H9 (cell line): Measurements from ENCODE around the gene FGF11. TPM values are rescaled to one million over a fixed set of nuclear protein-coding genes. Genes with fewer than 3 reads are reported as not detected.

ENCODE experiments used
- DNase-seq: peaks from one replicate; pipeline ENCODE4 v3.0.0-alpha.2; 2017
- H2AFZ ChIP-seq: one replicate; pipeline ENCODE4 v1.6.1; 2013; ENCODE audit warnings: mild to moderate bottlenecking, low read length, control low read depth, moderate library complexity
- H2AK5ac ChIP-seq: 2 replicates; pipeline ENCODE4 v1.6.1; 2013; ENCODE audit warnings: low read length, control low read depth, mixed read lengths; ENCODE audit not compliant: insufficient read length
- H2BK120ac ChIP-seq: one replicate; pipeline ENCODE4 v1.6.1; 2013; ENCODE audit warnings: low read depth, mild to moderate bottlenecking, low read length, control low read depth, inconsistent platforms; ENCODE audit not compliant: poor library complexity, severe bottlenecking
- H2BK12ac ChIP-seq: 2 replicates; pipeline ENCODE4 v1.6.1; 2013; ENCODE audit warnings: low read length, control low read depth, mixed read lengths, low read depth; ENCODE audit not compliant: insufficient read length
- H2BK15ac ChIP-seq: 2 replicates; pipeline ENCODE4 v1.6.1; 2013; ENCODE audit warnings: low read depth, low read length, control low read depth
- H2BK20ac ChIP-seq: one replicate; pipeline ENCODE4 v1.6.1; 2013; ENCODE audit warnings: low read depth, mild to moderate bottlenecking, low read length, control low read depth, inconsistent platforms; ENCODE audit not compliant: poor library complexity, severe bottlenecking
- H2BK5ac ChIP-seq: 2 replicates; pipeline ENCODE4 v1.6.1; 2013; ENCODE audit warnings: low read length, control low read depth, mixed read lengths; ENCODE audit not compliant: insufficient read length
- H3K14ac ChIP-seq: 2 replicates; pipeline ENCODE4 v1.6.1; 2013; ENCODE audit warnings: low read length, control low read depth; ENCODE audit not compliant: insufficient read depth
- H3K18ac ChIP-seq: 2 replicates; pipeline ENCODE4 v1.6.1; 2013; ENCODE audit warnings: low read depth, mild to moderate bottlenecking, mixed read lengths, low read length, control low read depth; ENCODE audit not compliant: insufficient read length
- H3K23ac ChIP-seq: 2 replicates; pipeline ENCODE4 v1.6.1; 2013; ENCODE audit warnings: low read length, control low read depth, mixed read lengths, low read depth; ENCODE audit not compliant: insufficient read length
- H3K23me2 ChIP-seq: 2 replicates; pipeline ENCODE4 v1.6.1; 2013; ENCODE audit warnings: low read depth, mild to moderate bottlenecking, mixed read lengths, low read length, control low read depth; ENCODE audit not compliant: insufficient read length, poor library complexity, severe bottlenecking
- H3K27ac ChIP-seq: 2 replicates; pipeline ENCODE4 v1.5.1; 2013; ENCODE audit warnings: low read length, control low read depth, mixed read lengths, low read depth; ENCODE audit not compliant: insufficient read length
- H3K27me3 ChIP-seq: 2 replicates; pipeline ENCODE4 v1.6.1; 2013; ENCODE audit warnings: low read length, control low read depth, inconsistent platforms; ENCODE audit not compliant: insufficient read depth
- H3K4ac ChIP-seq: 2 replicates; pipeline ENCODE4 v1.6.1; 2013; ENCODE audit warnings: low read depth, mild to moderate bottlenecking, control low read depth, inconsistent platforms, low read length, moderate library complexity
- H3K4me1 ChIP-seq: 2 replicates; pipeline ENCODE4 v1.6.1; 2013; ENCODE audit warnings: low read length, control low read depth, inconsistent platforms; ENCODE audit not compliant: insufficient read depth
- H3K4me2 ChIP-seq: 2 replicates; pipeline ENCODE4 v1.6.1; 2013; ENCODE audit warnings: low read length, control low read depth, mixed read lengths; ENCODE audit not compliant: insufficient read length, insufficient read depth
- H3K56ac ChIP-seq: 2 replicates; pipeline ENCODE4 v1.6.1; 2013; ENCODE audit warnings: low read depth, mild to moderate bottlenecking, mixed read lengths, low read length, control low read depth; ENCODE audit not compliant: insufficient read length
- H3K79me1 ChIP-seq: 2 replicates; pipeline ENCODE4 v1.6.1; 2013; ENCODE audit warnings: low read depth, mild to moderate bottlenecking, moderate library complexity, low read length, control low read depth, inconsistent platforms; ENCODE audit not compliant: insufficient read depth, poor library complexity, severe bottlenecking
- H3K79me2 ChIP-seq: 2 replicates; pipeline ENCODE4 v1.6.1; 2013; ENCODE audit warnings: low read length, control low read depth, inconsistent platforms; ENCODE audit not compliant: insufficient read depth
- H3K9ac ChIP-seq: 2 replicates; pipeline ENCODE4 v1.6.1; 2013; ENCODE audit warnings: low read length, control low read depth, mixed read lengths; ENCODE audit not compliant: insufficient read length; ENCODE audit errors: extremely low read depth
- H3K9me3 ChIP-seq: one replicate; pipeline ENCODE4 v1.6.1; 2013; ENCODE audit warnings: low read depth, low read length, inconsistent platforms; ENCODE audit not compliant: control insufficient read depth
- H3T11ph ChIP-seq: one replicate; pipeline ENCODE4 v1.6.1; 2013; ENCODE audit warnings: mild to moderate bottlenecking, low read length, control low read depth, inconsistent platforms
- H4K20me1 ChIP-seq: one replicate; pipeline ENCODE4 v1.6.1; 2013; ENCODE audit not compliant: control insufficient read depth, insufficient read length, insufficient read depth
- H4K5ac ChIP-seq: 2 replicates; pipeline ENCODE4 v1.6.1; 2013; ENCODE audit warnings: low read depth, mild to moderate bottlenecking, mixed read lengths, low read length, control low read depth; ENCODE audit not compliant: insufficient read length
- H4K8ac ChIP-seq: replicated peaks from 2 replicates; pipeline ENCODE4 v1.6.1; 2013; ENCODE audit warnings: low read length, control low read depth, mixed read lengths, low read depth; ENCODE audit not compliant: insufficient read length
- H4K91ac ChIP-seq: 2 replicates; pipeline ENCODE4 v1.6.1; 2013; ENCODE audit warnings: low read depth, mild to moderate bottlenecking, moderate library complexity, mixed read lengths, low read length, control low read depth; ENCODE audit not compliant: insufficient read length
- H3K27ac Mint-ChIP-seq, 3 experiments: 2 replicates in 2 of 3; 3 replicates in 1 of 3; pipeline ENCODE4 v1.8.0; 2020 to 2021; ENCODE audit warnings: mixed read lengths in 3 of 3, mild to moderate bottlenecking in 1 of 3, moderate library complexity in 1 of 3
- H3K27me3 Mint-ChIP-seq: 2 replicates; pipeline ENCODE4 v1.8.0; 2021; ENCODE audit warnings: low read depth, mild to moderate bottlenecking, moderate library complexity, mixed read lengths
- H3K36me3 Mint-ChIP-seq, 3 experiments: 2 replicates in 2 of 3; 3 replicates in 1 of 3; pipeline ENCODE4 v1.8.0; 2020 to 2021; ENCODE audit warnings: low read depth in 3 of 3, mixed read lengths in 3 of 3; ENCODE audit not compliant: insufficient read depth in 1 of 3
- H3K4me1 Mint-ChIP-seq, 2 experiments: 2 replicates each; pipeline ENCODE4 v1.8.0; 2020; ENCODE audit warnings: mixed read lengths in 2 of 2
- H3K4me3 Mint-ChIP-seq, 2 experiments: 2 replicates in 1 of 2; 3 replicates in 1 of 2; pipeline ENCODE4 v1.8.0; 2020 to 2021; ENCODE audit warnings: mild to moderate bottlenecking in 2 of 2, mixed read lengths in 2 of 2, moderate library complexity in 1 of 2
- H3K9me3 Mint-ChIP-seq, 2 experiments: 2 replicates in 1 of 2; 3 replicates in 1 of 2; pipeline ENCODE4 v1.8.0; 2020; ENCODE audit warnings: mild to moderate bottlenecking in 2 of 2, mixed read lengths in 2 of 2, moderate library complexity in 1 of 2
- CTCF ChIP-seq: fragments of 200-600 bp; sonication (generic); conservative IDR thresholded peaks from 3 replicates; pipeline ENCODE4 v1.8.0; 2021; ENCODE audit warnings: antibody characterized with exemption, mild to moderate bottlenecking
- WGBS: extraction: QIAGEN DNeasy Blood & Tissue Kit; methylation state at CpG from one replicate; pipeline ENCODE4 v1.1.7; 2013; ENCODE audit warnings: missing lambda C conversion rate, low lambda C conversion rate, mixed read lengths; ENCODE audit not compliant: insufficient read length; ENCODE audit errors: extremely low coverage; 5-methylcytosine and 5-hydroxymethylcytosine counted together
- total RNA-seq: library from RNA; stranded (reverse); gene quantifications from 2 replicates; pipeline ENCODE4 v1.2.1, GENCODE V29; 2021

Gene FGF11
- total RNA-seq, 1 experiment from 2014 or later = 15.2 TPM

DNA sequence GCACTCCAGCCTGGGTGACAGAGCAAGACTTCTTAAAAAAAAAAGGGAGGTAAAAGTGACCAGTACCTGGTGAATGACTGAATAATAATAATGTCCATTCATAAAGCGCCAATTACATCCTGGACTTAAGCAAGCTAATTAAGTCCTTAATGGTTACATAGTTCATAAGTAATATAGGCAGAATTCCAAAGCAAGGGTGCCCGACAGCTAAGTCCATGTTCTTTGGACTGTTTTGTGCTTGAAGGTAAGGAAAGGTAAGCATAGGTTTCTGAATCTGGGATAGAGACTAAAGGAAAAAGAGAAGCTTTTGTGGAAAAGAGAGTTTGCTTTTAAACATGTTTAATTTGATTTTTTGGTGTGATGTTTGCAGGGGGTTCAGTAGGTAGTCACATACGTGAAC lies 54.6 kb downstream of the FGF11 start:
- peaks cover 6 to 11% of the 10 kb centered on the region in 2 experiments for H3K4me1 Mint-ChIP-seq
- Histone ChIP-seq H3K79me1 (peaks cover 8% of the 10 kb centered on the region), H3K23ac (no peak overlapping the region), H4K91ac (no peak overlapping the region), H3K23me2 (no peaks in the 10 kb centered on the region), H3T11ph (no peak overlapping the region), H4K20me1 (peaks cover 2% of the 10 kb centered on the region), H4K8ac (no peak overlapping the region), H3K18ac (no peak overlapping the region), H3K9me3 (no peaks in the 10 kb centered on the region), H3K14ac (no peak overlapping the region), H2BK15ac (no peak overlapping the region), H2BK120ac (no peak overlapping the region), H2AK5ac (no peak overlapping the region), H3K4me2 (no peak overlapping the region), H3K4ac (no peak overlapping the region), H3K9ac (no peak overlapping the region), H2BK12ac (no peak overlapping the region), H3K27ac (no peak overlapping the region), H2BK5ac (no peak overlapping the region), H3K56ac (no peak overlapping the region), H2AFZ (no peak overlapping the region), H4K5ac (no peak overlapping the region), H3K79me2 (peaks cover 48% of the 10 kb centered on the region), H3K4me1 (no peaks in the 10 kb centered on the region), H3K27me3 (no peaks in the 10 kb centered on the region), H2BK20ac (no peak overlapping the region)
- DNase-seq = no peak
- no peak overlapping the region for H3K4me3 Mint-ChIP-seq
- H3K36me3 Mint-ChIP-seq = peaks cover 55 to 80% (median 63%) of the 10 kb centered on the region in 3 experiments
- no peaks in the 10 kb centered on the region for H3K27me3 Mint-ChIP-seq
- 0 out of 7 replicates have a peak overlapping the region, but pooled peaks of 1 of the 3 experiments have one; percentile 68 for H3K27ac Mint-ChIP-seq
- no CpG with 5 or more reads among the region's 3 CpGs for WGBS
- H3K9me3 Mint-ChIP-seq = no peaks in the 10 kb centered on the region
- TF ChIP-seq CTCF = no peak

Other genes starting within 250 kb of the FGF11 start
- gene DLG4, start 219.7 kb upstream of the FGF11 start, total RNA-seq = 38.2 and 38.3 TPM in 2 replicates
- 272 and 283 TPM in 2 replicates for gene ACADVL, start 219.6 kb upstream of the FGF11 start, total RNA-seq
- gene DVL2, start 205.0 kb upstream of the FGF11 start, total RNA-seq = 82.9 and 84.1 TPM in 2 replicates
- gene PHF23, start 200.1 kb upstream of the FGF11 start, total RNA-seq = 105 and 110 TPM in 2 replicates
- gene GABARAP, start 197.1 kb upstream of the FGF11 start, total RNA-seq = 261 and 266 TPM in 2 replicates
- 134 and 141 TPM in 2 replicates for gene CTDNEP1, start 187.8 kb upstream of the FGF11 start, total RNA-seq
- 46.5 and 49.6 TPM in 2 replicates for gene ELP5, start 187.3 kb upstream of the FGF11 start, total RNA-seq
- gene CLDN7, start 177.0 kb upstream of the FGF11 start, total RNA-seq = 174 and 177 TPM in 2 replicates
- 4.4 and 4.7 TPM in 2 replicates for gene SLC2A4, start 157.8 kb upstream of the FGF11 start, total RNA-seq
- 24.0 and 26.0 TPM in 2 replicates for gene YBX2, start 144.9 kb upstream of the FGF11 start, total RNA-seq
- 978 and 1,015 TPM in 2 replicates for gene EIF5A, start 131.9 kb upstream of the FGF11 start, total RNA-seq
- 62.6 and 62.7 TPM in 2 replicates for gene GPS2, start 124.2 kb upstream of the FGF11 start, total RNA-seq
- gene NEURL4, start 110.2 kb upstream of the FGF11 start, total RNA-seq = 54.8 and 55.4 TPM in 2 replicates
- 15.5 and 18.2 TPM in 2 replicates for gene ACAP1, start 103.0 kb upstream of the FGF11 start, total RNA-seq
- gene KCTD11, start 87.3 kb upstream of the FGF11 start, total RNA-seq = 5.3 and 5.6 TPM in 2 replicates
- not detected in 2 replicates for gene TMEM95, start 84.4 kb upstream of the FGF11 start, total RNA-seq
- gene TNK1, start 58.4 kb upstream of the FGF11 start, total RNA-seq = 10.1 and 11.2 TPM in 2 replicates
- gene PLSCR3, start 45.0 kb upstream of the FGF11 start, total RNA-seq = 31.5 and 32.1 TPM in 2 replicates
- 151 and 153 TPM in 2 replicates for gene TMEM256, start 35.4 kb upstream of the FGF11 start, total RNA-seq
- gene NLGN2, start 31.7 kb upstream of the FGF11 start, total RNA-seq = 70.2 and 70.5 TPM in 2 replicates
- 0.33 and 0.46 TPM in 2 replicates for gene SPEM1, start 19.2 kb upstream of the FGF11 start, total RNA-seq
- gene SPEM2, start 13.9 kb upstream of the FGF11 start, total RNA-seq = not detected in 2 replicates
- gene SPEM3, start 10.7 kb upstream of the FGF11 start, total RNA-seq = not detected in 2 replicates
- 8.3 and 8.6 TPM in 2 replicates for gene TMEM102, start 4.1 kb upstream of the FGF11 start, total RNA-seq
- gene CHRNB1, start 5.5 kb downstream of the FGF11 start, total RNA-seq = 12.7 and 13.2 TPM in 2 replicates
- gene ZBTB4, start 40.1 kb downstream of the FGF11 start, total RNA-seq = 14.4 and 14.9 TPM in 2 replicates
- not detected in 2 replicates for gene SLC35G6, start 41.9 kb downstream of the FGF11 start, total RNA-seq
- 153 and 154 TPM in 2 replicates for gene POLR2A, start 44.9 kb downstream of the FGF11 start, total RNA-seq
- 5.8 and 7.1 TPM in 2 replicates for gene TNFSF12, start 109.5 kb downstream of the FGF11 start, total RNA-seq
- gene TNFSF13, start 119.2 kb downstream of the FGF11 start, total RNA-seq = 0.94 and 1.4 TPM in 2 replicates
- gene SENP3, start 122.4 kb downstream of the FGF11 start, total RNA-seq = 80.6 and 83.1 TPM in 2 replicates
- 0.37 and 0.42 TPM in 2 replicates for gene CD68, start 140.1 kb downstream of the FGF11 start, total RNA-seq
- 73.1 and 76.1 TPM in 2 replicates for gene MPDU1, start 144.3 kb downstream of the FGF11 start, total RNA-seq
- gene SOX15, start 150.6 kb downstream of the FGF11 start, total RNA-seq = 7.7 TPM in 2 replicates
- 36.1 and 36.4 TPM in 2 replicates for gene FXR2, start 175.4 kb downstream of the FGF11 start, total RNA-seq
- 72.1 and 77.6 TPM in 2 replicates for gene SAT2, start 188.3 kb downstream of the FGF11 start, total RNA-seq
- 1.5 and 1.6 TPM in 2 replicates for gene SHBG, start 190.6 kb downstream of the FGF11 start, total RNA-seq
- 15.4 and 16.2 TPM in 2 replicates for gene ATP1B2, start 211.4 kb downstream of the FGF11 start, total RNA-seq
- 163 and 164 TPM in 2 replicates for gene TP53, start 248.0 kb downstream of the FGF11 start, total RNA-seq
- 27.0 and 29.8 TPM in 2 replicates for gene WRAP53, start 249.0 kb downstream of the FGF11 start, total RNA-seq